ENCODE measurements around the gene TJP3. TPM values are rescaled to one million over a fixed set of nuclear protein-coding genes. Genes with fewer than 3 reads are reported as not detected.
A peak's percentile ranks its signal among the peaks of the same experiment; 100 is the strongest.

TJP3 gene
- total RNA-seq, 3 donors from 2014 or later (not counting 1 experiment from before 2014, with no cell fraction given), result 1.1 to 2.9 (median 1.3) TPM

- H3K4me3 Mint-ChIP-seq, result no peak overlapping the region
- H3K27ac Mint-ChIP-seq, result peak overlapping the region; percentile 0 to 18
- intact Hi-C loops (cut with micrococcal nuclease), result no loop called here
- ATAC-seq (no peak), DNase-seq (no peak)
- no peaks in the 10 kb centered on the region for H3K36me3 Mint-ChIP-seq
- no peaks in the 10 kb centered on the region for H3K9me3 Mint-ChIP-seq
- 87% methylated on average over 31 of the region's 31 CpGs for WGBS (ENCODE audit: insufficient coverage)
- H3K27me3 Mint-ChIP-seq (ENCODE audit: low read depth in 2 of 2), result no peaks in the 10 kb centered on the region
- H3K36me3 ChIP-seq (ENCODE audit: control insufficient read depth, insufficient read depth, low read length), result no peaks in the 10 kb centered on the region
- TF ChIP-seq CTCF (IDR thresholded peaks at IDR 0.05), result no peak
- no peak overlapping the region for H3K4me3 ChIP-seq (ENCODE audit: low read length)
- H3K4me1 Mint-ChIP-seq, result peaks cover 23 to 57% of the 10 kb centered on the region in 2 donors
- peaks cover 23% of the 10 kb centered on the region for H3K4me1 ChIP-seq (ENCODE audit: control insufficient read depth, insufficient read depth, low read length)
- no peak overlapping the region for H3K27ac ChIP-seq (ENCODE audit: low read length)
- no peaks in the 10 kb centered on the region for H3K9me3 ChIP-seq (ENCODE audit: control insufficient read depth, insufficient read depth, low read length)
- H3K27me3 ChIP-seq (ENCODE audit: control insufficient read depth, insufficient read depth, low read length), result no peaks in the 10 kb centered on the region
These were observed 17.4 kb upstream of the TJP3 start for GRCh38 chr19:3690551-3691371.

- Mint-ChIP-seq H3K4me1 (peaks cover 27 to 63% of the 10 kb centered on the region in 2 donors), H3K27ac (peak overlapping the region in 1 of 2 donors; percentile 18), H3K4me3 (no peak overlapping the region), H3K27me3 (ENCODE audit: low read depth in 2 of 2) (no peaks in the 10 kb centered on the region), H3K36me3 (no peaks in the 10 kb centered on the region), H3K9me3 (no peaks in the 10 kb centered on the region)
- no peak overlapping the region for H3K27ac ChIP-seq (ENCODE audit: low read length)
- no peak for DNase-seq
- no peak for TF ChIP-seq CTCF (IDR thresholded peaks at IDR 0.05)
- H3K4me1 ChIP-seq (ENCODE audit: control insufficient read depth, insufficient read depth, low read length), result peaks cover 23% of the 10 kb centered on the region
- no peaks in the 10 kb centered on the region for H3K27me3 ChIP-seq (ENCODE audit: control insufficient read depth, insufficient read depth, low read length)
- ATAC-seq, result no peak
- no peak overlapping the region for H3K4me3 ChIP-seq (ENCODE audit: low read length)
- intact Hi-C loops (cut with micrococcal nuclease), result no loop called here
- no peaks in the 10 kb centered on the region for H3K36me3 ChIP-seq (ENCODE audit: control insufficient read depth, insufficient read depth, low read length)
- H3K9me3 ChIP-seq (ENCODE audit: control insufficient read depth, insufficient read depth, low read length), result no peaks in the 10 kb centered on the region
- 92% methylated on average over 16 of the region's 16 CpGs for WGBS (ENCODE audit: insufficient coverage)
These were observed 16.8 kb upstream of the TJP3 start for GRCh38 chr19:3691372-3691716.

- no peak overlapping the region for H3K27ac ChIP-seq (ENCODE audit: low read length)
- Mint-ChIP-seq H3K4me1 (peaks cover 27 to 67% of the 10 kb centered on the region in 2 donors), H3K9me3 (no peaks in the 10 kb centered on the region), H3K4me3 (no peak overlapping the region), H3K27me3 (ENCODE audit: low read depth in 2 of 2) (no peaks in the 10 kb centered on the region), H3K27ac (peak overlapping the region in 1 of 2 donors; percentile 18), H3K36me3 (no peaks in the 10 kb centered on the region)
- no peak overlapping the region for H3K4me3 ChIP-seq (ENCODE audit: low read length)
- no peaks in the 10 kb centered on the region for H3K27me3 ChIP-seq (ENCODE audit: control insufficient read depth, insufficient read depth, low read length)
- intact Hi-C loops (cut with micrococcal nuclease), result no loop called here
- no peaks in the 10 kb centered on the region for H3K9me3 ChIP-seq (ENCODE audit: control insufficient read depth, insufficient read depth, low read length)
- no peak for TF ChIP-seq CTCF (IDR thresholded peaks at IDR 0.05)
- DNase-seq (no peak), ATAC-seq (no peak)
- H3K4me1 ChIP-seq (ENCODE audit: control insufficient read depth, insufficient read depth, low read length), result peaks cover 23% of the 10 kb centered on the region
- H3K36me3 ChIP-seq (ENCODE audit: control insufficient read depth, insufficient read depth, low read length), result no peaks in the 10 kb centered on the region
- WGBS (ENCODE audit: insufficient coverage), result 98% methylated on average over 18 of the region's 18 CpGs
These were observed 16.5 kb upstream of the TJP3 start for GRCh38 chr19:3691726-3692125.
